Colon (tissue), 2 donors: Measurements from ENCODE around the gene RBM12.
"Not testable (repeated sequence)": the region's sequence is repeated elsewhere in the genome, so short reads cannot be mapped to it uniquely, and the experiment has no call there.

ENCODE experiments used
- FAIRE-seq: peaks from 2 replicates; lab custom pipeline; 2012; peaks lifted over from hg19 to GRCh38; lab: Jason Lieb, UNC
- donor health status: control.
- donor health status: control.

Gene RBM12

DNA sequence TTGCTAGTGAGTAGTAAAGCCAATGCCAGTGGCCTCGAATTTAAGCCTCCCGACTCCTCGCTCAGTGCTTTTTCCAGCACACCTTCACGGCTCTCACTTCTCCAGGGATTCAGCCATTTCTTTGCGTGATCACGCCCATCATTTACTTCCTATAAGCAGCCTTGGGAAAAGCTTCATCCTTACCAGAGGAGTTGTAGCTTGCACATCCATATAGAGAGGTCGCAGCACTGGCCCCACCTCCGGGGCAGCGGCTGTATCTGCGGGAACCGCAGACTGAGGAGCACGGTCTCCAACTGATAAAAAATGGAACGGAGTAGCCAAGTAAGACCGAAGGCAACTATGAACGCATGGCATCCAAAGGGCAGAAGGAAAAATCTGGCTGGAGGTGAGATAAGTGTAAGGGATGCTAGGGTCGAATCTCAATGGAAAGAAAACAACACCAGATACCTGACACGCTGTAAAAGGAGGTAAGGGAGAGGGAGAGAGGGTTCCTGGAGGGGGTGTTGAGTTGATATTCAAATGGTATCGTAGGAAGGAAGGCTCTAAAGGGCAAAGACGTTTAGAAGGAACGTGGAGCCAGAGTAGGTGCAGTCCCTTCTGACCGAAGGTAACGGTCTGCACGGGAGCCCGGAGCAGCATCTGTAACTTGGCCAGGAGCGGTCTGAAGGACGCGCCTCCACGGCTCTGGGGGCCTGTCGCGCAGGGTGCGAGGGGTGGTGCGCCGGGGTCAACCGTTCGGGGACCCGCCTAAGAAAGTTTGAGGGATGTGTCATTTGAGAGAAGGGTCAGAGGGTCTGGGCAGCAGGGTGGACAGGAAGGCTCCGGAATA lies 33.8 kb upstream of the RBM12 start:
- no peak for FAIRE-seq

DNA sequence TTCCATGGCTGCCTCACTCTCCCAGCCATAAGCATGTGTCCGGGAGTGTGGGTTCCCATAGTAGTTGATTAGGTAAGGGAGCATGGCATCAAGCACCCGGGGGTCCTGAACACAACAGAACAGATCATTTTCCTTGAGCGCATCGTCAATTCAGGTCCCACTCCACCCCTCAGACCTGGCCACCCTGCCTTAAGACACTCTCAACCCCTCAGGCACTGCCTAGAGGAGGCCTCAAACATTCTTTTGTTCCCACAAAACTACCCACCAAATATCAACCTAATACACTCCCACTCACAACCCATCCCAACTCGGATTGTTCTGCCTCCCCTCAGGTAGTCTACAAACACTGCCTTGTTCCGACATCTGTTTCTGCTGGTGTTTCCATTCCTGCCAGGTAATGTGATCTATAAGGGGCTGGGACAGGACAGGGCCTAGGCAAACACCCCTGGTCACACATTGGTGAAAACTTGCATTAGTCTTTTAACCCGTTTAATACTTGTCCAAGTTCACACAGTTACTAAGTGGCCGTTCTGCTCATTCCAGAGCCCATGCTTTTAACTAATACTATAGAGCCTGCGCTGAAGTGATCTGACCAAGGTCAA lies 33.1 kb upstream of the RBM12 start:
- FAIRE-seq = no peak

DNA sequence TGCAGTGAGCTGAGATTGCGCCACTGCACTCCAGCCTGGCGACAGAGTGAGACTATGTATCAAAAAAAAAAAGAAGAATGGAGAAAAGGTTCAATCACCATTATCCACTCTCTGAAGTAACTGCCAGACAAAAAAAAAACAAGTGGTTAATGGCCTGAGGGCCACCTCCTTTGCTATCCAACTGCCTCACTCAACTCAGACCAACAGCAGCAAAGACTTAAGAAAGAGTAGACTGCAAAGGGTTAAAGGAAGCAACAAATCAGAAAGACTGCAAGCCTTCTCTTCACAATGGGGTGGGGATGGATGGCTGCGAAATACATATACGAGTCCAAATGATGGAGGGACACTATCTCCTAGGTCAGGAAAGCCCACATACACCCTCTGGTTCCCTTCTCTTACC lies 31.3 kb upstream of the RBM12 start:
- no peak for FAIRE-seq

DNA sequence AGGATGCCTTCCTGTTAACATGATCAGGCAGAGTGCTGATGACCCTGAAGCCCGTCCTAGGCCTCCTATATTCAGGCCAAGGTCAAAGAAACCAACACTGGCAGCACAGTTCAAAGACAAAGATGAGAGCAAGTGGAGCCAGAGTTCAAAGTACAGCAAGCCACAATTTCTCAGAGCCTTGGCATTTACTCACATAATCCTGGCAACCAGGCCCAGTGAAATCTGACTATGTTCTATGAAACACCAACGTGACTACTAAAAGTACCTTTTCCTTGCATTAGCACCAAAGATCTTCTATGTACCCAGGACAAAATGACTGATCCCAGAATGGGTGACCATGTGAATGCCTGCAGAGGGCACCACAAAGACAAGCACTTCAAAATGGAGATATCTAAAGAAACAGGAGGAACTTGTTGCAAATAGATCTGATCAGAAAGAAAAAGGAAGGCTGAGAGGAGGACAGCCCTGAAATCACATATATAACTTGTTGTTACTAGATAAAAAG lies 30.6 kb upstream of the RBM12 start:
- FAIRE-seq = no peak

DNA sequence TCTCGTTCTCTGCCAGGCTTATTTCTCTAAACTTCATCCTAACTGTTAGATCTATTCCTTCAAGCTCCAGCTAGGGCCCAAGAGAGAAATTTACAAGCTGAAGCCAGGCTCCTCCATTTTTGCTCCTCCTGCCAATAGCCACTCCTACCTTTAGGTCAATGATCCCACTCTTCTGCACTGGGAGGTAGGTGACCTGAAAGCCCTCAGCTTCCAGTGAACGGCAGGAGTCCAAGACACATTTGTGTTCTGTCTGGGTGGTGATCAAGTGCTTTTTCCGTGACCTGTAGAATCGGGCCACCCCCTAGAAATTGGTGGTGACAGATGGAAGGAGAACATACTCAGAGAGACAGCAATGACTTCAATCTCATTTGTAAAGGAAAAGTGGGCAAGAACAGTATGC lies 25.6 kb upstream of the RBM12 start:
- no peak for FAIRE-seq

DNA sequence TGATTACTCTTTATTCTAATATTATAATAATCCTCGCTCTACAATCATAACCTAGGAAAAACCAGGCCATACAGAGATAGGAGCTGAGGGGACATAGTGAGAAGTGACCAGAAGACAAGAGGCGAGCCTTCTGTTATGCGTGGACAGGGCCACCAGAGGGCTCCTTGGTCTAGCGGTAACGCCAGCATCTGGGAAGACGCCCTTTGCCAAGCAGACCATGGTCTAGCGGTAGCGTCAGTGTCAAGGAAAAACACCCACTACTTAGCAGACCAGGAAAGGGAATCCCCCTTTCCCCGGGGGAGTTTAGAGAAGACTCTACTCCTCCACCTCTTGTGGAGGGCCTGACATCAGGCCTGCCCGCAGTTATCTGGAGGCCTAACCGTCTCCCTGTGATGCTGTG lies 22.2 kb upstream of the RBM12 start:
- not testable (repeated sequence) for FAIRE-seq

DNA sequence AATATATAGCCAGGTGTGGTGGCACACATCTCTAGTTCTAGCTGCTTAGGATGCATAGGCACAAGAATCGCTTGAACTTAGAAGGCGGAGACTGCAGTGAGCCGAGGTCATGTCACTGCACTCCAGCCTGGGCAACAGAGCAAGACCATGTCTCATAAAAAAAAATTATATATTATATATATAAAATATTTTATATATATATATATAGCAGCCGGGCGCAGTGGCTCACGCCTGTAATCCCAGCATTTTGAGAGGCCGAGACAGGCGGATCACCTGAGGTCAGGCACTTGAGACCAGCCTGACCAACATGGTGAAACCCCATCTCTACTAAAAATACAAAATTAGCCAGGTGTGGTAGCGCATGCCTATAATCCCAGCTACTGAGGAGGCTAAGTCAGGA lies 20.7 kb upstream of the RBM12 start:
- not testable (repeated sequence) for FAIRE-seq

DNA sequence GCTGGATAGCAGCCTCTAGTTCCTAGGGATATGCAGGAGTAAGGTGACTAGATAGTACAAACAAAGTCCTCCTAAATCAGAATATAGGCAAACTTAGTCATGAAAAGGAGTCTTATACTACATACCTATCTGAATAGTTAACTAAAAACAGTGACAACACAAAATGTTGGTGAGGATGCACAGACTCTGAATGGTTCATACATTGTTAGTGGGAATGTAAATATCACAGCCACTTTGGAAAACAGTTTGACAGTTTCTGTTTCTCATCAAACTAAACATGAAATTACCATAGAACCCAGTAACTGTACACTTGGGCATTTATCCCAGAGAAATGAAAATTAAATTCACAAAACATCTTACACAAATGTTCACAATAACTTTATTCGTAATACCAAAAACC lies 17.3 kb upstream of the RBM12 start:
- FAIRE-seq = no peak

DNA sequence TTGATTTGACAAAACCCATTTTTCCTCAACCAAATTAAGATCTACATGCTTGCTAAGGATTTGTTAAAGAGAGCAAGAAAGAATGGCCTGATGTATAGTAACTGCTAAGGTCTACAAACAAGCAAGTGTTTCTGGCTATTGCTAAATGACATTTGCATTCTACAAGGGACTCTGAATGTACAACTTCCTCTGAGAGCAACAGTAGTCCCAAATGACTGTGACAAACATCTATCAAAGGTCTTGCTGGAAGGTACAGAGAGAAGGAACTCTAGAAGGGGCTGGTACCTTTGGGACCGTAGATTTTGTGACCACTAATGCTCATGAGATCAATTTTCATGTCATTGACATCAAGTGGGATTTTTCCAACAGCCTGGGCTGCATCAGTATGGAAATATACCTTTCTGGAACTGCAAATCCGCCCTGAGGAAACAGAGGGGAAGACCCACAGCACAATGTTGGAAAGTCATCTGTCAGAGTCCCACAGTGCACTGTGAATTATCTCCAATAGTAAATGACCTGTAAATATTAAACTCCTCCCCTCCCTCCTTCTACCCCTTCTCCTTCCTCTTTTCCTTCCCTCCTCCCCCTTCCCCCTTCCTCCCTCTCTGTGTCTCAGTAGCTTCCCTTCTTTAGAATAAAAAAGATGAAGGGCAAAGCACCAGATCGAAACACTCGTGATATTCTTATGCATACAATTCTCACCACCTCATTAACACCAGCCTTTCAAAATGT lies 15.9 kb upstream of the RBM12 start:
- FAIRE-seq = no peak

DNA sequence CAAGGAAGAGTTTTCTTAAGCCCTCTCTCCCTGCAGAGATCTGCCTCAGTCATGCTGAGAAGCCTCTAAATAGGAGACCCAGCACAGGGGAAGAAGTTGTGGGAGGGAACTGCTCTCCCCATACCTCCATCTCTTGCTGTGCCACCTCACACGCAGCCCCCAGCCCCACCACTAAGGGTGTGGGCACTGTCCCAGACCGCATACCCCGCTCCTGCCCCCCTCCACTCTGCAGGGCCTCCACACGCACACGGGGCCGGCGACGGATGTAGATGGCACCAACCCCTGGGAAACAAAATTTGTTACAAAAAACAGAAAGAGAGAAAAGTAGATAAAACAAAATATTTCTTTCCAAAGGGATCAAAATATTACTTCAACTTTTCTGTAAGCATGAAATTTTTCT lies 10.2 kb upstream of the RBM12 start:
- FAIRE-seq = no peak

DNA sequence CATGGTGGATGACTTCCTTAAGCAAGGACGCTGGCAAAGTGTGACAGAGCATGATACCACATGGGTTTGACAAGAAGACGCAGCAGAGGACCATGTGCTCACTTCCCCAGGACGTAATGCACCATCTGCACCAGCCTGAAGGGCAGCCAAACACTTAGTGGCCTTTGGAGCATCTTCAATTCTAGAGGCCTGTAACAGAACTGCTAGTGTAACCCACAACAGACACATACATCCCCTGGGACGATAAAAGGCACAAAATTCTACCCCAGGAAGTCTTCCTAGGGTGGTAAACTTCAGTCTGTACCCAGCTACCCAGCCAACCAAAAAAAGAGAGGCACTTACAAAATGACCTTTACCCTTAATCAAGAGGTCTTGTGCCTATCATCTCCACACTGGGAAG lies 9.2 kb upstream of the RBM12 start:
- FAIRE-seq = no peak

DNA sequence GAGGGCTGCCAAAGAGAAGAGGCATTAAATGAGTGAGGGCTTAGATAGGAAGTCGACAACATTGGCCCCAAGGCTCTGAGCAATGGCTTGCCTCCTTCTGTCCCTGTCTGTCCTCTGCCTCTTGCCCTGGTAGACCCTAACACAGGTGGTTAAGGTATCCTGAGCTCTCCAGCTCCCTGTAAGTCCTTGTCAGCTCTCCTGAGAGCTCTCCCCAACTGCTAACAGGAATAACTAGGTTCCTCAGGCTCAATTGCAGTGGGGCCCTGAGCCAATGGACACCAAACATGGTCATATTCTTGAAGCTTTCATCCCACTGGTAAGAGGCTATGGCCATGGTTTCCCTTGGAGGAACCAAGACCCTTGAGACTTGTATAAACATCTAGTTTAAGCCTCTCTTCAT lies 5.0 kb upstream of the RBM12 start:
- FAIRE-seq = no peak

DNA sequence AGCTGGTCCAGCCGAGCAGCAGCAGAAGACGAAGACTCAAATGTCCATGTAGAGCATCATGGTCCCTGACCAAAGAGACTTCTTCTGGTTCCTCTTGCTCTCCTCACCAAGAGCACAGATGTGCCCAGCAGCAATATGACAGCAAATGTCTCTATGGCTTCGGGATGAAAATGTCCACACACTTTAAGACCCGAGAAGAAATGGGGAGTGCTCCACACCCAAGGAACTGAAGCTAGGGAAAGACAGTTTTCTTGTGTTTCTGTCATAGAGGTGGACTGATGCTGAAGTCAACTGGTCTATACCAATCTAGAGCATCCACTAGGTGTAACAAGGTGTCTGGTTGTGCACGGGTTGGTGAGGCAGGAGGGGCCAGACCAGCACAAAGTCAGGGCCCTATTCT lies 4.5 kb upstream of the RBM12 start:
- no peak for FAIRE-seq

DNA sequence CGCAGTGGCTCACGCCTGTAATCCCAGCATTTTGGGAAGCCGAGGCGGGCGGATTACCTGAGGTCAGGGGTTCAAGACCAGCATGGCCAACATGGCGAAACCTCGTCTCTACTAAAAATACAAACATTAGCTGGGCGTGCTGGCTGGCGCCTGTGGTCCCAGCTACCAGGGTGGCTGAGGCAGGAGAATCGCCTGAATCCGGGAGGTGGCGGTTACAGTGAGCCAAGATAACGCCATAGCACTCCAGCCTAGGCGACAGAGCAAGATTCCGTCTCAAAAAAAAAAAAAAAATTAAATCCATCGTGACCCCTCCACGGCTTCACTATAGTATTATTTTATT lies 1.2 kb upstream of the RBM12 start:
- no peak for FAIRE-seq

DNA sequence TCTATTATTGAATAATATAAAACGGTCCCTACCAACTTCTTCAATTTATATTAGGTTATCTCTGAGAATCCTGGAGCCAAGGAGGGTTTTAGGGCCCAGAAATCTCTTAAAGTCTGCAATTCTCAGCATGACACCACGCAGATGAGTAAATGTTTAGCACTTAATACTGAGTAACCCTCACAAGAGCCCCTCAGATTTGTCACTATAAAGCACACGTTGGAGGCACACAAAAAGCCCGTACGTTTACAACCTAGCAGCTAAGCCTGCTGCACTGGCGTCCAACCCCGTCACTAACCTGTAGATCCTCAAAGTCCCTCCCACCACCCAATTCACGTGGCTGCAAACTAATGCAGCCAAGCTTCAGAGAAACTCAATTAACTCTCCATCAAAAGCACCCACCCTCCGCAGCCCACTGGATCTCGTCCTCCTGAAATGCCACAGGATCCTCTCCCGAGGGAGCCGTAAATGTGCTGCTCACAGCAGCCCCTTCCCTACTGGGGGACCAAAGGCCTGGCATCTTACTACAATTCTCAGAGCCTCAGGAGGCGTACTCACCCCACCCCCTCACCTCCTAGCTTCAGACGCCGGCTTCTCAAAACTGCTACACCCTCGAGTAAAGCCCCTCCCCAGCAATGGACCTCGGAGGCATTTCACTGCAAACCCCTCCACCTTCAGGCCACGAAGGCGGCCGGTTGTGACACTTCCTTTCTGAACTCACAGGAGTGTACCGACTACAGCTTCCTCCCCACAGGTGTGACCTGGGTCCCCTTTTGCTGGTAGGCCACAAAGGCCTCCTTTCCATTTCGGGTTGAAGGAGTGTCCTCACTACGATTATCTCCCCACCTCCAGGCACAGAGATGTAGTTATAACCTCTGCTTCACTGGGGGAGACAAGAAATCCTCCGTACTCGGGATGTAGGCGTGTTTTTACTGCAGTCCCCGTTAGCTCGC lies 909 bp downstream of the RBM12 start:
- no peak for FAIRE-seq

DNA sequence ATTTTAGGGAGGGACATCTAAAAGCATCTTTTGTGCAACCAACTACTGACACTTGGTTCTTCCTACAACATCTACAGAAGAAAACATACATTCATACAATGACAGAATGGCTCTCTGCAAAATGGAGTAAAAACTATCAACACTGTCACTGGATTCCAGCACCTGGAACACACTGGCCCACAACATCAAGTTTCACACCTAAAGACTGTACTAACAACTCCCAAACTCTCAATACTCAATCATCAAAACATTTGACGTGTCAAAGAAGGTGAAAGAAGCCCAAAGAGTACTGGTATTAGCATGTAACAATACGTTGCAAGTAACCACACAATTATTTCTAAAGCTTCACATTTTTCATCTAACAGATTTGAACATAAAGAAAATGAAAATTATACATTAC lies 2.1 kb downstream of the RBM12 start:
- FAIRE-seq = no peak

DNA sequence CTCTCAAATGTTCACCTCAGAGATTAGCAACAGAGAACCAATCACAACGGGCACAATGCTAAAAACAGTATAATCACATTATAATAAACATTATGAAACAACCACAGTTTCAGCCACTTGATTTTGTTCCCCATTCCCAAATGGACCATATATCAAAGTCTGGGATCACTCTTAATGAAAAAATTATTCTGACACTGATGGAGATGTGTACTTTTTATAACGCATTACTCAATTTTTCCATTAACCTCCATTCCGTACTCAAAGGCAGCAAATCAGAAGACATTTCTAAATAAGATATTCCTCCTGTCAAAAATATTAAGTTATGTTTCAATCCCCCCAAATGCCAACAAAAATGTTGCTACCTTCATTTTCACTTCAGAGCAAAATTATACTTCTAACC lies 2.8 kb downstream of the RBM12 start:
- FAIRE-seq = no peak

DNA sequence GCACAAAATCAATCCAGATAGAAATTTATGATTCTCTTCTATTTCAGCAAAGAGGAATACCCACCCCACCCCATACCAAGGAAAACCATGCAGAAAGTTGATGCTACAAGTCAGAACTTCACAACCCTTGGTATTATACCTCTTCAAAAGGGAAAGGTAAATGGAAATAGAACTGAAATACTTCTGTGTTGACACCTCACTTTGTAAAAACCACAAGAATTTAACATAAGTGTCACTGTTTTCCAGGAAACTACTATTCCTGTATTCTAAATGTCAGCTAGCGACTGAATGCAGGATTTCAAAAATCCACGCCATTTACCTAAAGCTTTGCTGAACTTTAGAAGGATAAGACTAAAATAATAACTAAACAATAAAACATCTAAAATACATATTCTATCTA lies 3.6 kb downstream of the RBM12 start:
- FAIRE-seq = no peak

DNA sequence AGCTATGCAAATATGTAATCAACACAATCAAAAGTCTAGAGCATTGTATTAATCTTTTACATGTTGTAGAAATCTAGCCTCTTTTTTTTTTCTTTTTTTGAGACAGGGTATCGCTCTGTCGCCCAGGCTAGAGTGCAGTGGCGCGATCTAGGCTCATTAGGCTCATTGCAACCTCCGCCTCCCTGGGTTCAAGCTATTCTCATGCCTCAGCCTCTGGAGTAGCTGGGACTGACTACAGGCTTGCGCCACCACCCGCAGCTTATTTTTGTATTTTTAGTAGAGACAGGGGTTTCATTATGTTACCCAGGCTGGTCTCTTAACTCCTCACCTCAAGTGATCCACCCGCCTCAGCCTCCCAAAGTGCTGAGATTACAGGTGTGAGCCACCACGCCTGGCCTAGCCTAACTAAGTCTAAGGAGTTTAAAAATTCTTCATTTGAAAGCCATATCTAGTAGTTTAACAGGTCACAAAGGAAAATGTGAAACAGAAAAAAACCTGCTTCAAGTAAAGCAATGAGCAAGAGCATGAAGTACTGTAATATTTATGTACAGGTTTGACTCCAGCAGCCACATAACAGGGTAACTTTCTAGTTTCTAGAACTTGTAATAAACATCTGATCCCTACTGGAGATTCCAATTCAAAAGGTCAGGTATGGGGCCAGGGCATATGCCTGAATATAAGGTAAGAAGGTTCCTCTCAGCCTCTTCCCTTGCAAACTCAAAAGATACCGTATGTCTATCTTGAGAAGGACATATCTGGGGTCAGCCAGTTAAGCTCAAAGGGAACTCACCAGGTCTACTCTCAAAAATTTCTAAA lies 4.4 kb downstream of the RBM12 start:
- no peak for FAIRE-seq

DNA sequence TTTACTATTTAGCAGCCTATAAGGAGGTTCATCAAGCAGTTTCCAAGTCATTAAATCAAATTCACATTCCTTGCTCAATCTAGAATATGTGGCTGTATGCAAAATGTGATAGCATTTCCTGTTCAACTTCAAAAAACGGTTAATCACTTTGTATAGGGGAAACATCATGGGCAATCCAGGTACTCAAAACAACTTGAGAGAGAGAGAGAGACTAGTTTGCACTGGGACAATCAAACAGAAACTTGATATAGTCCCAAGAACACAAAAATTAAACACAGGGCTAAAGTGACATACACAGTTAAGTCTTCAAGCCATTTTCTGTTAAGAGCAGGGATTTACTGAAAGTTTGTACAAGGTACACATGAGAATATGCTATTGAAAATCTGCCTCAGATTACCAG lies 7.4 kb downstream of the RBM12 start:
- no peak for FAIRE-seq

DNA sequence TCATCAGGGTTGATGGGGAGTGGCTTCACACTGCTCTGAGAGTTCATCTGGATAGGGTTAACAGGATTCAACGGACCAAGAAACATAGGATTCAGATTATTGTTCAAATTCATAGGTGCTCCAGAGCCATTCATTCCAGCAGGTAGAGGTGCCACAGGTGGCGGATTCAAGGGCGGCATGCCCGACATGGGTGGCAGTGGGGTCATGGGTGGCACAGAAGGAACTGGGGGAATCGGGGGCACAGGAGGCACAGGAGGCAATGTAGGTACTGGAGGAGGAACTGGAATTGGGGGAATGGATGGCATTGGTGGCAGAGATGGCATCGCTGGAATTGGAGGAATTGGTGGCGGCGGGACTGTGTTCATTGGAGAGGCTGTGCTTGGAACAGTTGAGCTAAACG lies 10.3 kb downstream of the RBM12 start:
- no peak for FAIRE-seq
